Esophagus squamous epithelium (tissue), 5 donors: Measurements from ENCODE around the gene MTA1. TPM values are rescaled to one million over a fixed set of nuclear protein-coding genes. Genes with fewer than 3 reads are reported as not detected.

ENCODE experiments used
- DNase-seq: peaks from one replicate; lab custom pipeline; 2025; lab: John Stamatoyannopoulos, UW
- H3K27ac ChIP-seq, 4 donors: fragments of 200-600 bp; sonication (generic); one replicate each; pipeline ENCODE4 v1.5.1; 2016 to 2019; ENCODE audit warnings: mild to moderate bottlenecking in 1 of 4
- H3K27me3 ChIP-seq, 4 donors: fragments of 200-600 bp; sonication (generic); 1 replicate in 3 of 4; 2 replicates in 1 of 4; pipeline versions ENCODE4 v1.5.1 to v1.6.0; 2017 to 2021; ENCODE audit warnings: antibody characterized with exemption in 1 of 4
- H3K36me3 ChIP-seq, 3 donors: fragments of 200-600 bp; sonication (generic); one replicate each; pipeline ENCODE4 v1.5.1; 2016 to 2019
- H3K4me1 ChIP-seq, 3 donors: fragments of 200-600 bp; sonication (generic); one replicate each; pipeline ENCODE4 v1.5.1; 2017 to 2019
- H3K4me3 ChIP-seq, 4 donors: fragments of 200-600 bp; sonication (generic); 1 replicate in 3 of 4; 2 replicates in 1 of 4; pipeline ENCODE4 v1.5.1; 2016 to 2019; ENCODE audit warnings: mild to moderate bottlenecking in 2 of 4, moderate library complexity in 1 of 4
- H3K9me3 ChIP-seq, 3 donors: fragments of 200-600 bp; sonication (generic); one replicate each; pipeline ENCODE4 v1.5.1; 2016 to 2019
- POLR2A ChIP-seq, 4 donors: fragments of 450-650 bp; IDR thresholded peaks; one replicate each; pipeline ENCODE4 v1.6.1; 2017; ENCODE audit warnings: antibody characterized with exemption in 4 of 4, mild to moderate bottlenecking in 4 of 4, moderate library complexity in 3 of 4
- WGBS, 2 donors: methylation state at CpG; one replicate each; pipeline ENCODE4 v1.1.5; 2018; 5-methylcytosine and 5-hydroxymethylcytosine counted together
- intact Hi-C: fragments of 100-400 bp; cut with DNase I; formaldehyde crosslinking; loops from one replicate; pipeline ENCODE4 v1.15.0; 2022
- total RNA-seq, 4 donors: library from RNA; depleted of rRNA; stranded (reverse); fragments of >200 nt; gene quantifications; one replicate each; pipeline ENCODE4 v1.1.0, GENCODE V29; 2016
- TF ChIP-seq, protein P1 (sequence below), 6 experiments: fragments of 450-650 bp in 4 of 6; fragments of 200-600 bp in 2 of 6; sonication (generic) in 2 of 6; IDR thresholded peaks; one replicate each; pipeline ENCODE4 v1.5.1; 2016 to 2019; ENCODE audit warnings: antibody characterized with exemption in 6 of 6, mild to moderate bottlenecking in 4 of 6, moderate library complexity in 4 of 6
- donor health status: DM: yes; HTN: yes; CAD: no.

MTA1 gene
- total RNA-seq, 4 donors from 2014 or later = 19.9 to 64.7 (median 39.6) TPM

DNA sequence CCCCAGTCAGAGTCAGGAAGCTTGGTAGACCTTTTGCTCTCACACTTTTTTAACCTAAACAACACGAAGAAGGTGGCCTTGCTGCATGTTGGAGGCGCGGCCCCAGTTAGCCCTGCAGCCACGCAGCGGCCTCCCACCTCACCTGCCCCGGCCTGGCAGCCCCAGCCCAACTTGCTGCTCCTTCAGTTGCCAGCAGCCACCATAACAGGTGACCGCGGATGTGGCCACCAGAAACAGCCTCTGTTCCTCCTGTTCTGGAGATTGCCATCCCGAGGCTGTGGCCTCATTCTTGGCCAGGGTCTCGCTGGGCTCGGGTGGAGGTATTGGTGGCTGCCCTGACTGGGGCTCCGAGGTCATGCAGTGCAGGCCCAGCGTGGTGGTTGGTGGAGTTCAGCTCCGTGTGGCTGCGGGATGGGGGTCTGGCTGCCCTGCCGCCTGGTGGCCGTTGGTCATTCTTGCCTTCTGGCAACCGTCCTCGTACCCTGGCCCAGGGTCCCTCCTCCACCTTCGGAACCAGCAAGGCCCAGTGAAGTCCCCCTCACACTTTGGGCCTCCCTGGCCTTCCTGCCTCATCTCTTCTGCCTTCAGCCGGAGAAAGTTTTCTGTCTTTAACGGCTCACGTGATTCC, 42.0 kb upstream of the MTA1 start:
- intact Hi-C loops = loop anchor here (10.0 kb wide), 1 partner anchor 107 kb away; the partner anchor contains the start of gene CRIP1
- Histone ChIP-seq H3K36me3 (peaks cover 0 to 38% (median 0%) of the 10 kb centered on the region in 3 donors), H3K9me3 (no peaks in the 10 kb centered on the region), H3K4me3 (no peak overlapping the region), H3K4me1 (peaks cover 0 to 11% (median 0%) of the 10 kb centered on the region in 3 donors), H3K27me3 (no peaks in the 10 kb centered on the region), H3K27ac (no peak overlapping the region)
- 81 to 92% methylated on average over 4 of the region's 23 CpGs for WGBS, 2 donors
- DNase-seq = no peak
- TF ChIP-seq, protein P1, sequence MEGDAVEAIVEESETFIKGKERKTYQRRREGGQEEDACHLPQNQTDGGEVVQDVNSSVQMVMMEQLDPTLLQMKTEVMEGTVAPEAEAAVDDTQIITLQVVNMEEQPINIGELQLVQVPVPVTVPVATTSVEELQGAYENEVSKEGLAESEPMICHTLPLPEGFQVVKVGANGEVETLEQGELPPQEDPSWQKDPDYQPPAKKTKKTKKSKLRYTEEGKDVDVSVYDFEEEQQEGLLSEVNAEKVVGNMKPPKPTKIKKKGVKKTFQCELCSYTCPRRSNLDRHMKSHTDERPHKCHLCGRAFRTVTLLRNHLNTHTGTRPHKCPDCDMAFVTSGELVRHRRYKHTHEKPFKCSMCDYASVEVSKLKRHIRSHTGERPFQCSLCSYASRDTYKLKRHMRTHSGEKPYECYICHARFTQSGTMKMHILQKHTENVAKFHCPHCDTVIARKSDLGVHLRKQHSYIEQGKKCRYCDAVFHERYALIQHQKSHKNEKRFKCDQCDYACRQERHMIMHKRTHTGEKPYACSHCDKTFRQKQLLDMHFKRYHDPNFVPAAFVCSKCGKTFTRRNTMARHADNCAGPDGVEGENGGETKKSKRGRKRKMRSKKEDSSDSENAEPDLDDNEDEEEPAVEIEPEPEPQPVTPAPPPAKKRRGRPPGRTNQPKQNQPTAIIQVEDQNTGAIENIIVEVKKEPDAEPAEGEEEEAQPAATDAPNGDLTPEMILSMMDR (IDR thresholded peaks at IDR 0.05) = no peak
- no peak for TF ChIP-seq POLR2A (IDR thresholded peaks at IDR 0.05)

- Histone ChIP-seq H3K4me3 (no peak overlapping the region), H3K27ac (no peak overlapping the region), H3K4me1 (peaks cover 0 to 11% (median 0%) of the 10 kb centered on the region in 3 donors), H3K27me3 (no peaks in the 10 kb centered on the region), H3K9me3 (no peaks in the 10 kb centered on the region), H3K36me3 (peaks cover 0 to 44% (median 0%) of the 10 kb centered on the region in 3 donors)
- 73 to 83% methylated on average over 10 to 11 of the region's 11 CpGs for WGBS, 2 donors
- TF ChIP-seq, protein P1 (IDR thresholded peaks at IDR 0.05) = no peak
- no peak for TF ChIP-seq POLR2A (IDR thresholded peaks at IDR 0.05)
- intact Hi-C loops = loop anchor here (10.0 kb wide), 1 partner anchor 107 kb away; the partner anchor contains the start of gene CRIP1
- DNase-seq = no peak
Measured at GRCh38 chr14:105378199-105378598, 41.4 kb upstream of the MTA1 start.

DNA sequence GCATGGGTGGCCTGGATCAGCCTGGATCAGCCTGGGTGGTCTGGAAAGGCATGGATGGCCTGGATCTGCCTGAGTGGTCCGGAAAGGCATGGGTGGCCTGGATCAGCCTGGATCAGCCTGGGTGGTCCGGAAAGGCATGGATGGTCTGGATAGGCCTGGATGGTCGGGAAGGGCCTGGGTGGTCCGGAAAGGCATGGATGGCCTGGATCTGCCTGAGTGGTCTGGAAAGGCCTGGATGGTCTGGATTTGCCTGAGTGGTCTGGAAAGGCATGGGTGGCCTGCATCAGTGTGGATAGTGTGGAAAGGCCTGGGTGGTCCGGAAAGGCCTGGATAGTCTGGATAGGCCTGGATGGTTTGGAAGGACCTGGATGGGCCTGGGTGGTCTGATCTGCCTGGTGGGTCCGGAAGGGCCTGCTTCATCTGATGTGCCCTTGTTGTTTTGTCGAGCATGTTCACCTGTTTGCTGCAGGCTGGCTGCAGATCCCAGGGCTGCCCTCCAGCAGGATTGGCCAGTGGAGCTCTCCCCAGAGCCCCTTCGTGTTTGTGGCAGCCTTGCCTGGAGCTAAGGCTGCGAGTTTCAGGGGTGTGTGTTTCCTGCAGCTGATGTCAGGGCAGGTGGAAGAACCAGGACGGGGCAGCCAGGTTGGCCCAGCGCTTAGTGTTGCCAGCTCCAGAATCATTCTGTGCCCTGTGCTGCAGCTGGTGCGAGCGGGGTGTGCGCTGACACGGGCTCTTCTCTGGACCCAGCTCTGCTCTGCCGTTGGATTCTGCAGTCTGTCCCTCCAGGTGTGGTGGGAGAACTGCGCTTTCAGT, 40.5 kb upstream of the MTA1 start:
- H3K27me3 ChIP-seq = no peaks in the 10 kb centered on the region
- peaks cover 0 to 14% (median 0%) of the 10 kb centered on the region in 3 donors for H3K4me1 ChIP-seq
- H3K27ac ChIP-seq = no peak overlapping the region
- intact Hi-C loops = loop anchor here (10.0 kb wide), 1 partner anchor 106 kb away; the partner anchor contains the start of gene CRIP1
- H3K9me3 ChIP-seq = no peaks in the 10 kb centered on the region
- no peak for TF ChIP-seq POLR2A (IDR thresholded peaks at IDR 0.05)
- TF ChIP-seq, protein P1 (IDR thresholded peaks at IDR 0.05) = no peak
- no peak overlapping the region for H3K4me3 ChIP-seq
- whole genome bisulfite sequencing, 2 donors = 75 to 91% methylated on average over 4 to 15 of the region's 17 CpGs
- H3K36me3 ChIP-seq = peaks cover 0 to 52% (median 8%) of the 10 kb centered on the region in 3 donors
- no peak for DNase-seq

DNA sequence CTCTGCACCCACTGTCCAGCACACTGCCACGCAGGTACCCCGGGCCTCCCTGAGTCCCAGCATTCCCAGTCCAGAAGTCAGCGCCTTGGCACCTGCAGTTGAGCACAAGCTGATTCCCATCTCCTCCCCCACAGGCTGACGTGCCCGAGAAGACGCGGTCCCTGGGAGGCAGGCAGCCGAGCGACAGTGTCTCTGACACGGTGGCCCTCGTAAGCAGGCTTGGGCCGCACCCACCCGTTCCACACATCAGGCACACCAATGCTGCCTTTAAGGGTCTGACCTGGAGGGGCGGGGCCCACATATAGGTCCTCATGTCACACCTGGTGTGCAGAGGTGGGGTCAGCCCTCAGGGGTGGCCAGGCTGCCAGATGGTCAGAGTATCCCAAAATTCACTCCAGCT, 39.7 kb upstream of the MTA1 start:
- Histone ChIP-seq H3K27ac (no peak overlapping the region), H3K36me3 (peaks cover 0 to 61% (median 16%) of the 10 kb centered on the region in 3 donors), H3K4me1 (peaks cover 6 to 14% (median 8%) of the 10 kb centered on the region in 3 donors), H3K4me3 (no peak overlapping the region), H3K27me3 (no peaks in the 10 kb centered on the region), H3K9me3 (no peaks in the 10 kb centered on the region)
- 90 to 100% methylated on average over 1 to 4 of the region's 14 CpGs for WGBS, 2 donors
- no peak for DNase-seq
- intact Hi-C loops = loop anchor here (10.0 kb wide), 1 partner anchor 105 kb away; the partner anchor contains the start of gene CRIP1
- TF ChIP-seq, protein P1 (IDR thresholded peaks at IDR 0.05) = no peak
- no peak for TF ChIP-seq POLR2A (IDR thresholded peaks at IDR 0.05)
